ENCODE results near the gene PDZD2.

The PDZD2 gene

GRCh38 chr5:32135086-32135485 is 496.2 kb downstream of the PDZD2 start:
- H3K4me3 ChIP-seq (ENCODE audit: low read depth in 1 of 2, low read length in 2 of 2) = no peak overlapping the region
- H3K27me3 ChIP-seq (ENCODE audit: control insufficient read depth in 1 of 2, insufficient read depth in 2 of 2, low read length in 2 of 2) = no peaks in the 10 kb centered on the region
- H3K27ac ChIP-seq (ENCODE audit: low read depth, low read length) = no peak overlapping the region
- H3K4me1 ChIP-seq (ENCODE audit: insufficient read depth, low read length) = peaks cover 15% of the 10 kb centered on the region
- H3K9me3 ChIP-seq (ENCODE audit: low read length) = no peaks in the 10 kb centered on the region
- peaks cover 7% of the 10 kb centered on the region for H3K36me3 ChIP-seq (ENCODE audit: insufficient read depth, low read length)
- no peak overlapping the region for H3K9ac ChIP-seq (ENCODE audit: low read length)

GRCh38 chr5:32136342-32136741 is 497.4 kb downstream of the PDZD2 start:
- H3K4me1 ChIP-seq (ENCODE audit: insufficient read depth, low read length) = peaks cover 5% of the 10 kb centered on the region
- no peak overlapping the region for H3K27ac ChIP-seq (ENCODE audit: low read depth, low read length)
- no peaks in the 10 kb centered on the region for H3K27me3 ChIP-seq (ENCODE audit: control insufficient read depth in 1 of 2, insufficient read depth in 2 of 2, low read length in 2 of 2)
- H3K4me3 ChIP-seq (ENCODE audit: low read depth in 1 of 2, low read length in 2 of 2) = no peak overlapping the region
- H3K36me3 ChIP-seq (ENCODE audit: insufficient read depth, low read length) = peaks cover 7% of the 10 kb centered on the region
- H3K9me3 ChIP-seq (ENCODE audit: low read length) = no peaks in the 10 kb centered on the region
- H3K9ac ChIP-seq (ENCODE audit: low read length) = no peak overlapping the region

GRCh38 chr5:32138839-32139493 is 500.0 kb downstream of the PDZD2 start:
- no peak overlapping the region for H3K27ac ChIP-seq (ENCODE audit: low read depth, low read length)
- H3K9me3 ChIP-seq (ENCODE audit: low read length) = no peaks in the 10 kb centered on the region
- no peak overlapping the region for H3K4me3 ChIP-seq (ENCODE audit: low read depth in 1 of 2, low read length in 2 of 2)
- peaks cover 7% of the 10 kb centered on the region for H3K36me3 ChIP-seq (ENCODE audit: insufficient read depth, low read length)
- H3K4me1 ChIP-seq (ENCODE audit: insufficient read depth, low read length) = peaks cover 4% of the 10 kb centered on the region
- no peak overlapping the region for H3K9ac ChIP-seq (ENCODE audit: low read length)
- H3K27me3 ChIP-seq (ENCODE audit: control insufficient read depth in 1 of 2, insufficient read depth in 2 of 2, low read length in 2 of 2) = no peaks in the 10 kb centered on the region

GRCh38 chr5:32143617-32144377 is 504.9 kb downstream of the PDZD2 start:
- H3K27ac ChIP-seq (ENCODE audit: low read depth, low read length) = no peak overlapping the region
- no peaks in the 10 kb centered on the region for H3K9me3 ChIP-seq (ENCODE audit: low read length)
- H3K36me3 ChIP-seq (ENCODE audit: insufficient read depth, low read length) = no peaks in the 10 kb centered on the region
- peaks cover 40% of the 10 kb centered on the region for H3K4me1 ChIP-seq (ENCODE audit: insufficient read depth, low read length)
- H3K4me3 ChIP-seq (ENCODE audit: low read depth in 1 of 2, low read length in 2 of 2) = no peak overlapping the region
- H3K27me3 ChIP-seq (ENCODE audit: control insufficient read depth in 1 of 2, insufficient read depth in 2 of 2, low read length in 2 of 2) = no peaks in the 10 kb centered on the region
- no peak overlapping the region for H3K9ac ChIP-seq (ENCODE audit: low read length)

DNA sequence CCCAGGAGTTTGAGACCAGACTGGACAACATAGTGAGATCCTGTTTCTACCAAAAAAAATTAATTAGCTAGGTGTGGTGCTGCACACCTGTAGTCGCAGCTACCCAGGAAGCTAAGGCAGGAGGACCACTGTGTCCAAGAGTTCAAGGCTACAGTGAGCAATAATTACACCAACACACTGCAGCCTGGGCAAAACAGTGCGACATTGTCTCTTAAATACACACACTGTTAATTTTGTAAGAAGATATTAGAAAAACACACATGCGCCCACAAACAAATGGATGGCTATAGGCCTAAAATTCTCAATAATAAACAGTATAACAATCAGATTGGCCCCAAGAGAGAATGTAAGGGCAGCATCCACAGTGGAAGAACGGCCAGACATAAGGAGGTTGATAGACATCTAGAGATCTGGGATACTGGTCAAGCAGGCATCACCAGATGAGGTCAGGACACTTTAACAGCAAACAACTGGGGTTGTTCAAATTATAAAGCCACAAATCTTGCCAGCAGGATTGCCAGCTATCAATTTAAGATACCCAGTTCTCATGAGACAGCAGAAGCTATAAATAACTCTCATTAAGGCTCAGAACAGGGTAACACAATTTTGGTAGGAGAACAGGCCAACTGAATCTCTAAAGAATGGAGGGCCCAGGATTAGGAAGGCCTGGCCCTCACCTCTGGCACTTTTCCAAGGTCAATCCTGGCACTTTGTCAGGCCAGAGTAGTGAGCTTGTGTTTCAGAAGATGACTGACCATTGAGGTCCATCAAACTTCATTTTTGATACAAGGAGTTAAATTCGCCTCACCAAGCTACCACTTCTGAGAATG is 505.7 kb downstream of the PDZD2 start:
- Histone ChIP-seq H3K9me3 (ENCODE audit: low read length) (no peaks in the 10 kb centered on the region), H3K4me1 (ENCODE audit: insufficient read depth, low read length) (peaks cover 45% of the 10 kb centered on the region), H3K27me3 (ENCODE audit: control insufficient read depth in 1 of 2, insufficient read depth in 2 of 2, low read length in 2 of 2) (no peaks in the 10 kb centered on the region), H3K4me3 (ENCODE audit: low read depth in 1 of 2, low read length in 2 of 2) (no peak overlapping the region), H3K9ac (ENCODE audit: low read length) (no peak overlapping the region), H3K27ac (ENCODE audit: low read depth, low read length) (no peak overlapping the region), H3K36me3 (ENCODE audit: insufficient read depth, low read length) (no peaks in the 10 kb centered on the region)

DNA sequence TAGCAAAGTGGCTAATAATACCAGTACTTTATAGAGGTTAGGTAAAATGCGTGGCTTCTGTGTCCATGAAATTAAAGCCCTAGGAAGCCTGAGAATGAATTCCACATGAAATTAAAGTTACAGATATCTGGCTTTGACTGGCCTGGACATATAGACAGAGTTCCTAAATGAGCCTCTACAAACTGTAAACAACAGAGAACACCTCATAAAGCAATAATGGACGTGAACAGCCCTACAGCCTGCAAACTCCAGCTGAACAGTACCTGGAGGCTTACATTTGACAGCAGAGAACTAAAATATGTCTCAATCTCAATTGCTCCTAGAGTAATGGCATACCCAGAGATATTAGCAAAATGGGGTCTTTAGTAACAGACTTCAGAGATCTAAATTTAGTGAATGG is 506.4 kb downstream of the PDZD2 start:
- Histone ChIP-seq H3K27me3 (ENCODE audit: control insufficient read depth in 1 of 2, insufficient read depth in 2 of 2, low read length in 2 of 2) (no peaks in the 10 kb centered on the region), H3K9ac (ENCODE audit: low read length) (no peak overlapping the region), H3K27ac (ENCODE audit: low read depth, low read length) (no peak overlapping the region), H3K4me3 (ENCODE audit: low read depth in 1 of 2, low read length in 2 of 2) (no peak overlapping the region), H3K4me1 (ENCODE audit: insufficient read depth, low read length) (peaks cover 46% of the 10 kb centered on the region), H3K9me3 (ENCODE audit: low read length) (no peaks in the 10 kb centered on the region), H3K36me3 (ENCODE audit: insufficient read depth, low read length) (no peaks in the 10 kb centered on the region)

GRCh38 chr5:32147236-32147635 is 508.3 kb downstream of the PDZD2 start:
- H3K27ac ChIP-seq (ENCODE audit: low read depth, low read length) = no peak overlapping the region
- peaks cover 54% of the 10 kb centered on the region for H3K4me1 ChIP-seq (ENCODE audit: insufficient read depth, low read length)
- no peak overlapping the region for H3K9ac ChIP-seq (ENCODE audit: low read length)
- no peaks in the 10 kb centered on the region for H3K9me3 ChIP-seq (ENCODE audit: low read length)
- H3K27me3 ChIP-seq (ENCODE audit: control insufficient read depth in 1 of 2, insufficient read depth in 2 of 2, low read length in 2 of 2) = no peaks in the 10 kb centered on the region
- H3K4me3 ChIP-seq (ENCODE audit: low read depth in 1 of 2, low read length in 2 of 2) = no peak overlapping the region
- no peaks in the 10 kb centered on the region for H3K36me3 ChIP-seq (ENCODE audit: insufficient read depth, low read length)

GRCh38 chr5:32147959-32148358 is 509.0 kb downstream of the PDZD2 start:
- H3K36me3 ChIP-seq (ENCODE audit: insufficient read depth, low read length) = no peaks in the 10 kb centered on the region
- H3K4me1 ChIP-seq (ENCODE audit: insufficient read depth, low read length) = peaks cover 60% of the 10 kb centered on the region
- no peak overlapping the region for H3K27ac ChIP-seq (ENCODE audit: low read depth, low read length)
- no peak overlapping the region for H3K4me3 ChIP-seq (ENCODE audit: low read depth in 1 of 2, low read length in 2 of 2)
- no peak overlapping the region for H3K9ac ChIP-seq (ENCODE audit: low read length)
- no peaks in the 10 kb centered on the region for H3K9me3 ChIP-seq (ENCODE audit: low read length)
- no peaks in the 10 kb centered on the region for H3K27me3 ChIP-seq (ENCODE audit: control insufficient read depth in 1 of 2, insufficient read depth in 2 of 2, low read length in 2 of 2)

DNA sequence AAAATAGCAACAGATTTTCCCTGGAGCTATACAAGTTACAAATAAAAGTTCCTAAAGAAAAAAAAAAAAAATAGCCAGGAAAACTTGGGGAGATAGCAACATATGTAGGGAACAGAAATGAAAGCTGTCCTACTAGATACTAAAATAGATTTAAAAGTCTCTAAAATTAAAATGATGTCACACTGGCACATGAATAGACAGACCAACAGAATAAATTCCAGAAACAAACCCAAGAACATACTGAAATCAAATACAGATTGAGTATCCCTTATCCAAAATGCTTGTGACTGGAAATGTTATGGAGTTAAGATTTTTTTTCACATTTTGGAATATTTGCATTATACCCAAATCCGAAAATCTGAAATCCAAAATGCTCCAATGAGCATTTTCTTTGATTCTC is 511.4 kb downstream of the PDZD2 start:
- peaks cover 61% of the 10 kb centered on the region for H3K4me1 ChIP-seq (ENCODE audit: insufficient read depth, low read length)
- no peaks in the 10 kb centered on the region for H3K9me3 ChIP-seq (ENCODE audit: low read length)
- no peak overlapping the region for H3K4me3 ChIP-seq (ENCODE audit: low read depth in 1 of 2, low read length in 2 of 2)
- no peak overlapping the region for H3K27ac ChIP-seq (ENCODE audit: low read depth, low read length)
- H3K27me3 ChIP-seq (ENCODE audit: control insufficient read depth in 1 of 2, insufficient read depth in 2 of 2, low read length in 2 of 2) = no peaks in the 10 kb centered on the region
- H3K36me3 ChIP-seq (ENCODE audit: insufficient read depth, low read length) = no peaks in the 10 kb centered on the region
- H3K9ac ChIP-seq (ENCODE audit: low read length) = no peak overlapping the region

- Histone ChIP-seq H3K4me1 (ENCODE audit: insufficient read depth, low read length) (peaks cover 53% of the 10 kb centered on the region), H3K9me3 (ENCODE audit: low read length) (no peaks in the 10 kb centered on the region)
These were observed 512.3 kb downstream of the PDZD2 start for GRCh38 chr5:32151198-32151597.

GRCh38 chr5:32153723-32154122 is 514.8 kb downstream of the PDZD2 start:
- H3K4me1 ChIP-seq (ENCODE audit: insufficient read depth, low read length) = peaks cover 55% of the 10 kb centered on the region
- H3K27ac ChIP-seq (ENCODE audit: low read depth, low read length) = no peak overlapping the region
- no peaks in the 10 kb centered on the region for H3K27me3 ChIP-seq (ENCODE audit: control insufficient read depth in 1 of 2, insufficient read depth in 2 of 2, low read length in 2 of 2)
- H3K9me3 ChIP-seq (ENCODE audit: low read length) = no peaks in the 10 kb centered on the region
- no peak overlapping the region for H3K9ac ChIP-seq (ENCODE audit: low read length)
- H3K36me3 ChIP-seq (ENCODE audit: insufficient read depth, low read length) = no peaks in the 10 kb centered on the region
- no peak overlapping the region for H3K4me3 ChIP-seq (ENCODE audit: low read depth in 1 of 2, low read length in 2 of 2)

More at GRCh38 chr5:32151198-32151597, 512.3 kb downstream of the PDZD2 start:
- H3K36me3 ChIP-seq (ENCODE audit: insufficient read depth, low read length) = no peaks in the 10 kb centered on the region
- H3K4me3 ChIP-seq (ENCODE audit: low read depth in 1 of 2, low read length in 2 of 2) = no peak overlapping the region
- H3K27me3 ChIP-seq (ENCODE audit: control insufficient read depth in 1 of 2, insufficient read depth in 2 of 2, low read length in 2 of 2) = no peaks in the 10 kb centered on the region
- H3K27ac ChIP-seq (ENCODE audit: low read depth, low read length) = no peak overlapping the region
- H3K9ac ChIP-seq (ENCODE audit: low read length) = no peak overlapping the region

Data from muscle layer of colon (tissue), 2 donors.